Common myeloid progenitor, CD34-positive (primary cell): Measurements from ENCODE around the gene KRTAP5-7.
"Not testable (repeated sequence)": the region's sequence is repeated elsewhere in the genome, so short reads cannot be mapped to it uniquely, and the experiment has no call there.

ENCODE experiments used
- CTCF ChIA-PET: fragments of 350-600 bp; sonication (Branson Sonifier 250); formaldehyde crosslinking; loops from one replicate; lab custom pipeline; 2021; ENCODE audit warnings: antibody characterized with exemption; lab: Charles Lee
- POLR2A ChIA-PET: fragments of 350-600 bp; sonication (Branson Sonifier 250); formaldehyde crosslinking; loops from one replicate; lab custom pipeline; 2021; ENCODE audit warnings: antibody characterized with exemption; lab: Charles Lee
- DNase-seq, 3 donors: peaks; one replicate each; pipeline versions ENCODE4 v3.0.0 to v3.0.0-alpha.2; 2013
- H3K27ac ChIP-seq, 2 experiments: 1 replicate in 1 of 2; 2 replicates in 1 of 2; pipeline ENCODE4 v1.7.0; 2013; ENCODE audit warnings: inconsistent platforms in 2 of 2, low read length in 2 of 2, mild to moderate bottlenecking in 2 of 2, low read depth in 1 of 2, moderate library complexity in 1 of 2; ENCODE audit not compliant: severe bottlenecking in 2 of 2, insufficient read depth in 1 of 2, poor library complexity in 1 of 2
- H3K27me3 ChIP-seq, 5 experiments: replicated peaks in 2 of 5; 1 replicate in 3 of 5; 2 replicates in 2 of 5; pipeline versions ENCODE4 v1.6.1 to v1.7.0; 2013; ENCODE audit warnings: low read length in 4 of 5, mild to moderate bottlenecking in 2 of 5, moderate library complexity in 2 of 5, inconsistent platforms in 1 of 5; ENCODE audit not compliant: insufficient read depth in 5 of 5, control insufficient read depth in 4 of 5
- H3K36me3 ChIP-seq, 4 experiments: 1 replicate in 2 of 4; 2 replicates in 2 of 4; pipeline versions ENCODE4 v1.6.1 to v1.7.0; 2013; ENCODE audit warnings: low read length in 3 of 4, control low read depth in 1 of 4, mild to moderate bottlenecking in 1 of 4; ENCODE audit not compliant: control insufficient read depth in 4 of 4, insufficient read depth in 4 of 4
- H3K4me1 ChIP-seq, 4 experiments: 1 replicate in 3 of 4; 2 replicates in 1 of 4; pipeline versions ENCODE4 v1.6.1 to v1.7.1; 2013; ENCODE audit warnings: low read length in 3 of 4, mild to moderate bottlenecking in 3 of 4, control low read depth in 1 of 4, inconsistent platforms in 1 of 4, moderate library complexity in 1 of 4; ENCODE audit not compliant: control insufficient read depth in 4 of 4, insufficient read depth in 4 of 4; ENCODE audit errors: control extremely low read depth in 1 of 4
- H3K4me3 ChIP-seq, 7 experiments: 1 replicate in 4 of 7; 2 replicates in 3 of 7; pipeline versions ENCODE4 v1.5.1 to v1.7.0; 2013; ENCODE audit warnings: mild to moderate bottlenecking in 7 of 7, low read length in 6 of 7, moderate library complexity in 6 of 7, inconsistent platforms in 2 of 7, low read depth in 2 of 7, control low read depth in 1 of 7; ENCODE audit not compliant: insufficient read depth in 4 of 7, control insufficient read depth in 1 of 7; ENCODE audit errors: extremely low read depth in 1 of 7
- H3K9me3 ChIP-seq, 5 experiments: 1 replicate in 4 of 5; 2 replicates in 1 of 5; pipeline versions ENCODE4 v1.6.1 to v1.7.1; 2013; ENCODE audit warnings: low read length in 4 of 5, mild to moderate bottlenecking in 2 of 5, inconsistent platforms in 1 of 5, low read depth in 1 of 5, moderate library complexity in 1 of 5; ENCODE audit not compliant: control insufficient read depth in 4 of 5, insufficient read depth in 2 of 5; ENCODE audit errors: control extremely low read depth in 1 of 5
- WGBS: methylation state at CpG from one replicate; pipeline ENCODE4 v1.1.5; 2013; ENCODE audit not compliant: insufficient coverage; 5-methylcytosine and 5-hydroxymethylcytosine counted together

The KRTAP5-7 gene

GRCh38 chr11:71535825-71536224, 8.8 kb downstream of the KRTAP5-7 start:
- 83% methylated on average over 4 of the region's 9 CpGs for WGBS
- POLR2A ChIA-PET, result no interaction called here
- no peaks in the 10 kb centered on the region for H3K27me3 ChIP-seq

DNA sequence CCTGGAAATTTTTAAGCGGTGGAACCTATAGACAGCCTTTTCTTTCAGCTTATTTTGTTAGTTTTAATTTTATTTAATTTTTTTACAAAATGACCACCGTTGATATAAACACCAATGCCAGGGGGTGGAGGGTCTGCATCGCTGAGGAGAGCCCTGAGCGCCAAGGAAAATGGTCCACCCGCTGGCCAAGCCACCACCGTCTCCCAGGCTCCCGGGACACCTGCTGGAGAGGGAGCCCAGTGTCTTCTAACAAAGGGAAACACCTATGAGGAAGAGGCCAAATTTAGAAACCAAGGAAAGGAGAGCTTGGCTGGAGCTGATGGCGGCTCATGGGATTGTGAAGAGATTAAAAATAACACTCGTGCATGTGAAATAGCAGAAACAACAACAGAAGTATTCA, 10.5 kb downstream of the KRTAP5-7 start:
- WGBS, result 100% methylated on average over 4 of the region's 9 CpGs
- no peaks in the 10 kb centered on the region for H3K27me3 ChIP-seq
- no peak overlapping the region for H3K27ac ChIP-seq
- DNase-seq, result no peak
- no peaks in the 10 kb centered on the region for H3K36me3 ChIP-seq
- peaks cover 0 to 11% (median 5%) of the 10 kb centered on the region in 4 experiments for H3K4me1 ChIP-seq
- peaks cover 0 to 7% (median 0%) of the 10 kb centered on the region in 5 experiments for H3K9me3 ChIP-seq
- H3K4me3 ChIP-seq, result no peak overlapping the region
- POLR2A ChIA-PET, result no interaction called here
- CTCF ChIA-PET, result no interaction called here

More at GRCh38 chr11:71535825-71536224, 8.8 kb downstream of the KRTAP5-7 start:
- Histone ChIP-seq H3K4me3 (no peak overlapping the region), H3K36me3 (no peaks in the 10 kb centered on the region), H3K27ac (no peak overlapping the region), H3K9me3 (peaks cover 0 to 5% (median 0%) of the 10 kb centered on the region in 5 experiments), H3K4me1 (peaks cover 0 to 7% (median 2%) of the 10 kb centered on the region in 4 experiments)
- CTCF ChIA-PET, result no interaction called here
- DNase-seq, result no peak

DNA sequence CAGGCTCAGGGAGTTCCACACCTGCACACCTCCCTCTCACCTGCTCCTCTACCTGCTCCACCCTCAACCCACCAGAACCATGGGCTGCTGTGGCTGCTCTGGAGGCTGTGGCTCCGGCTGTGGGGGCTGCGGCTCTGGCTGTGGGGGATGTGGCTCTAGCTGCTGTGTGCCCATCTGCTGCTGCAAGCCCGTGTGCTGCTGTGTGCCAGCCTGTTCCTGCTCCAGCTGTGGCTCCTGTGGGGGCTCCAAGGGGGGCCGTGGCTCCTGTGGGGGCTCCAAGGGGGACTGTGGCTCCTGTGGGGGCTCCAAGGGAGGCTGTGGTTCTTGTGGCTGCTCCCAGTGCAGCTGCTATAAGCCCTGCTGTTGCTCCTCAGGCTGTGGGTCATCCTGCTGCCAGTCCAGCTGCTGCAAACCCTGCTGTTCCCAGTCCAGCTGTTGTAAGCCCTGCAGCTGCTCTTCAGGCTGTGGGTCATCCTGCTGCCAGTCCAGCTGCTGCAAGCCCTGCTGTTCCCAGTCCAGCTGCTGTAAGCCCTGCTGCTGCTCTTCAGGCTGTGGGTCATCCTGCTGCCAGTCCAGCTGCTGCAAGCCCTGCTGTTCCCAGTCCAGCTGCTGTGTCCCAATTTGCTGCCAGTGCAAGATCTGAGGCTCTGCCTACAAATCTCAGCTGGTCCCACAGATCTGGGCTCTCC, 11.1 kb downstream of the KRTAP5-7 start, which contains the start of gene KRTAP5-8:
TSS of gene KRTAP5-8 (plus strand) at position 49 of the 689 bp plus-strand sequence. CDS start at position 80, 31 bp downstream.
- POLR2A ChIA-PET, result not testable (repeated sequence)

GRCh38 chr11:71538666-71538990, 11.6 kb downstream of the KRTAP5-7 start:
- Histone ChIP-seq H3K27me3 (no peaks in the 10 kb centered on the region), H3K36me3 (no peaks in the 10 kb centered on the region), H3K9me3 (peaks cover 0 to 7% (median 0%) of the 10 kb centered on the region in 5 experiments), H3K4me1 (peaks cover 0 to 21% (median 13%) of the 10 kb centered on the region in 4 experiments), H3K27ac (no peak overlapping the region), H3K4me3 (no peak overlapping the region)
- ChIA-PET POLR2A (no interaction called here), CTCF (no interaction called here)
- no peak for DNase-seq
- 94% methylated on average over 4 of the region's 4 CpGs for WGBS

More for the DNA sequence above, 11.1 kb downstream of the KRTAP5-7 start, which contains the start of gene KRTAP5-8:
- CTCF ChIA-PET, H3K4me3 ChIP-seq, H3K36me3 ChIP-seq, DNase-seq, H3K27me3 ChIP-seq, H3K27ac ChIP-seq, H3K9me3 ChIP-seq: not testable (repeated sequence)
- 52% methylated on average over 4 of the region's 4 CpGs for WGBS
- H3K4me1 ChIP-seq, result peaks cover 0 to 16% (median 8%) of the 10 kb centered on the region in 4 experiments

GRCh38 chr11:71539017-71539416, 11.9 kb downstream of the KRTAP5-7 start:
- Histone ChIP-seq H3K4me3 (no peak overlapping the region), H3K27ac (no peak overlapping the region), H3K27me3 (no peaks in the 10 kb centered on the region), H3K36me3 (no peaks in the 10 kb centered on the region), H3K4me1 (peaks cover 0 to 25% (median 17%) of the 10 kb centered on the region in 4 experiments), H3K9me3 (peaks cover 0 to 7% (median 0%) of the 10 kb centered on the region in 5 experiments)
- WGBS, result 97% methylated on average over 10 of the region's 11 CpGs
- CTCF ChIA-PET, result no interaction called here
- POLR2A ChIA-PET, result no interaction called here
- DNase-seq, result no peak

DNA sequence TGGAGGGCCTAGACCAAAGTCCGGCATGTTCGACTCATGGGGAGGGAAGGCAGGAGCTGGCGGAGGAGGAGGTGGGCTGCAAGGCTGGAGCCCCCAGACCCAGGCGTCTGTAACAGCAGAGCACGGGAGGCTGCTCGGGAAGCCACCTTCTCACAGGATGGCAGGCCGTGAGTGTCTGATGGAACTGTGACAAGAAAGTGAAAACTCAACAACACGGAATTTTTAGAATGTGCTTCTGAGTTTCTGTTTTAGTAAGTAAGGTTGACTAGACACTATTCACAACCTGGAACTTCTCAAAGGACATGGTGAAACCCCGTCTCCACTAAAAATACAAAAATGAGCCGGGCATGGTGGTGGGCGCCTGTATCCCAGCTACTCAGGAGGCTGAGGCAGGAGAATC, 12.9 kb downstream of the KRTAP5-7 start:
- POLR2A ChIA-PET, result not testable (repeated sequence)
- 98% methylated on average over 9 of the region's 11 CpGs for WGBS

GRCh38 chr11:71540521-71541304, 13.6 kb downstream of the KRTAP5-7 start:
- WGBS, result 96% methylated on average over 9 of the region's 9 CpGs
- DNase-seq, POLR2A ChIA-PET, H3K36me3 ChIP-seq, H3K27ac ChIP-seq, H3K27me3 ChIP-seq, H3K9me3 ChIP-seq, CTCF ChIA-PET, H3K4me3 ChIP-seq: not testable (repeated sequence)
- peaks cover 2 to 40% (median 17%) of the 10 kb centered on the region in 4 experiments for H3K4me1 ChIP-seq

More for the DNA sequence above, 12.9 kb downstream of the KRTAP5-7 start:
- H3K27ac ChIP-seq, H3K36me3 ChIP-seq, CTCF ChIA-PET, H3K4me3 ChIP-seq, H3K27me3 ChIP-seq, H3K9me3 ChIP-seq, DNase-seq: not testable (repeated sequence)
- peaks cover 2 to 33% (median 18%) of the 10 kb centered on the region in 4 experiments for H3K4me1 ChIP-seq
